GM18505 (cell line): ENCODE results near the gene MEIS1.

ENCODE experiments used
- ATAC-seq: cut with Tn5 transposase; IDR thresholded peaks from one replicate; pipeline ENCODE4 v1.9.1; 2021; ENCODE audit not compliant: unreplicated experiment
- POLR2A ChIP-seq: IDR thresholded peaks from 4 replicates; pipeline ENCODE4 v1.6.1; 2011; ENCODE audit warnings: borderline replicate concordance; ENCODE audit not compliant: insufficient read depth, insufficient read length; ENCODE audit errors: extremely low read depth

The MEIS1 gene

GRCh38 chr2:66435963-66436362 lies 1.0 kb downstream of the MEIS1 start:
- no peak for TF ChIP-seq POLR2A
- ATAC-seq = no peak

GRCh38 chr2:66436581-66437001 lies 1.7 kb downstream of the MEIS1 start:
- TF ChIP-seq POLR2A = no peak
- ATAC-seq = no peak

- TF ChIP-seq POLR2A = no peak
Measured at GRCh38 chr2:66437109-66437690, 2.3 kb downstream of the MEIS1 start.

GRCh38 chr2:66437691-66438497 lies 3.0 kb downstream of the MEIS1 start:
- no peak for TF ChIP-seq POLR2A
- ATAC-seq = no peak

More at GRCh38 chr2:66437109-66437690, 2.3 kb downstream of the MEIS1 start:
- ATAC-seq = no peak

- ATAC-seq = no peak
- TF ChIP-seq POLR2A = no peak
Measured at GRCh38 chr2:66438498-66438833, 3.5 kb downstream of the MEIS1 start.

- no peak for TF ChIP-seq POLR2A
- no peak for ATAC-seq
Measured at GRCh38 chr2:66438891-66439811, 4.2 kb downstream of the MEIS1 start.

GRCh38 chr2:66439812-66440542 lies 5.1 kb downstream of the MEIS1 start:
- TF ChIP-seq POLR2A = no peak
- no peak for ATAC-seq

GRCh38 chr2:66440708-66441497 lies 6.0 kb downstream of the MEIS1 start:
- no peak for ATAC-seq
- no peak for TF ChIP-seq POLR2A

- TF ChIP-seq POLR2A = no peak
- no peak for ATAC-seq
Measured at GRCh38 chr2:66441581-66442320, 6.8 kb downstream of the MEIS1 start.

GRCh38 chr2:66442516-66443185 lies 7.7 kb downstream of the MEIS1 start:
- no peak for TF ChIP-seq POLR2A
- ATAC-seq = no peak
